Measurements from ENCODE around the gene TFAP2C. TPM values are rescaled to one million over a fixed set of nuclear protein-coding genes. Genes with fewer than 3 reads are reported as not detected.
"Not testable (repeated sequence)": the region's sequence is repeated elsewhere in the genome, so short reads cannot be mapped to it uniquely, and the experiment has no call there.

The TFAP2C gene
- total RNA-seq, 1 experiment from 2014 or later: 37.6 TPM

- no peak overlapping the region for H3K4me3 ChIP-seq (ENCODE audit: low read length)
- DNase-seq: no peak
- H3K4me1 ChIP-seq (ENCODE audit: insufficient read depth, low read length): 0 out of 2 replicates have a peak, but pooled peaks cover 5% of the 10 kb centered on the region
- H3K27me3 ChIP-seq (ENCODE audit: low read length): no peaks in the 10 kb centered on the region
- no peak overlapping the region for H2AFZ ChIP-seq (ENCODE audit: low read length)
- no peak overlapping the region for H3K4me2 ChIP-seq (ENCODE audit: low read length)
- H3K27ac ChIP-seq (ENCODE audit: low read length): no peak overlapping the region
- no peaks in the 10 kb centered on the region for H3K36me3 ChIP-seq (ENCODE audit: low read depth, low read length)
- no peak for TF ChIP-seq EZH2phosphoT487 (IDR thresholded peaks at IDR 0.05; ENCODE audit: borderline replicate concordance, low read length)
- no peak for TF ChIP-seq EZH2 (IDR thresholded peaks at IDR 0.05; ENCODE audit: low read length, unreplicated experiment)
- TF ChIP-seq CTCF (conservative IDR thresholded peaks at IDR 0.05; ENCODE audit: low read depth, low read length): no peak
- ATAC-seq: no peak
- ChIA-PET CTCF (no interaction called here), POLR2A (ENCODE audit: unreplicated experiment) (no interaction called here)
- intact Hi-C loops (cut with micrococcal nuclease): no loop called here
- H3K9me2 ChIP-seq (replicated peaks; ENCODE audit: low read length): no peaks in the 10 kb centered on the region
- H4K20me1 ChIP-seq (ENCODE audit: low read length): no peaks in the 10 kb centered on the region
- H3K79me2 ChIP-seq (ENCODE audit: low read length): no peaks in the 10 kb centered on the region
- BruUV-seq (replicated peaks): no TSS peak
- no peaks in the 10 kb centered on the region for H3K9me3 ChIP-seq (ENCODE audit: low read length)
- no peaks in the 10 kb centered on the region for H3F3A ChIP-seq (ENCODE audit: low read length, unreplicated experiment)
- no peak overlapping the region for H3K9ac ChIP-seq (ENCODE audit: low read length)
These were observed 28.8 kb downstream of the TFAP2C start for GRCh38 chr20:56657879-56658278.

GRCh38 chr20:56658341-56658947 lies 29.3 kb downstream of the TFAP2C start:
- H3K79me2 ChIP-seq (ENCODE audit: low read length); intact Hi-C loops (cut with micrococcal nuclease); H3K27me3 ChIP-seq (ENCODE audit: low read length); H3K9me2 ChIP-seq (replicated peaks; ENCODE audit: low read length); H3K4me1 ChIP-seq (ENCODE audit: insufficient read depth, low read length); H3K4me2 ChIP-seq (ENCODE audit: low read length); H3K36me3 ChIP-seq (ENCODE audit: low read depth, low read length); BruUV-seq (replicated peaks); ATAC-seq; CTCF ChIA-PET; H3F3A ChIP-seq (ENCODE audit: low read length, unreplicated experiment); DNase-seq; POLR2A ChIA-PET (ENCODE audit: unreplicated experiment); H2AFZ ChIP-seq (ENCODE audit: low read length); H3K9me3 ChIP-seq (ENCODE audit: low read length); H3K4me3 ChIP-seq (ENCODE audit: low read length); H4K20me1 ChIP-seq (ENCODE audit: low read length); H3K27ac ChIP-seq (ENCODE audit: low read length); H3K9ac ChIP-seq (ENCODE audit: low read length): not testable (repeated sequence)

- intact Hi-C loops (cut with micrococcal nuclease): no loop called here
- ChIA-PET POLR2A (ENCODE audit: unreplicated experiment) (no interaction called here), CTCF (no interaction called here)
- ATAC-seq: no peak
- peaks cover 12% of the 10 kb centered on the region for H3K4me1 ChIP-seq (ENCODE audit: insufficient read depth, low read length)
- H3K4me3 ChIP-seq (ENCODE audit: low read length): no peak overlapping the region
- H4K20me1 ChIP-seq (ENCODE audit: low read length): no peaks in the 10 kb centered on the region
- no peaks in the 10 kb centered on the region for H3K27me3 ChIP-seq (ENCODE audit: low read length)
- no peaks in the 10 kb centered on the region for H3F3A ChIP-seq (ENCODE audit: low read length, unreplicated experiment)
- TF ChIP-seq CTCF (conservative IDR thresholded peaks at IDR 0.05; ENCODE audit: low read depth, low read length) (no peak), EZH2 (IDR thresholded peaks at IDR 0.05; ENCODE audit: low read length, unreplicated experiment) (no peak)
- no peak overlapping the region for H2AFZ ChIP-seq (ENCODE audit: low read length)
- DNase-seq: no peak
- H3K36me3 ChIP-seq (ENCODE audit: low read depth, low read length): no peaks in the 10 kb centered on the region
- no peaks in the 10 kb centered on the region for H3K79me2 ChIP-seq (ENCODE audit: low read length)
- BruUV-seq (replicated peaks): no TSS peak
- H3K27ac ChIP-seq (ENCODE audit: low read length): no peak overlapping the region
- no peaks in the 10 kb centered on the region for H3K9me3 ChIP-seq (ENCODE audit: low read length)
- no peak overlapping the region for H3K9ac ChIP-seq (ENCODE audit: low read length)
- no peaks in the 10 kb centered on the region for H3K9me2 ChIP-seq (replicated peaks; ENCODE audit: low read length)
- H3K4me2 ChIP-seq (ENCODE audit: low read length): no peak overlapping the region
These were observed 34.6 kb downstream of the TFAP2C start for GRCh38 chr20:56663660-56664059.

Data from PC-3 (cell line).